GM19467 (cell line): Measurements from ENCODE around the gene GADD45B.
A peak's percentile ranks its signal among the peaks of the same experiment; 100 is the strongest.

Experiments used
- ATAC-seq: cut with Tn5 transposase; IDR thresholded peaks from one replicate; pipeline ENCODE4 v1.9.1; 2021; ENCODE audit warnings: mild to moderate bottlenecking, moderate library complexity; ENCODE audit not compliant: unreplicated experiment

The GADD45B gene

GRCh38 chr19:2475702-2476450 lies at the start of gene GADD45B:
TSS of gene GADD45B (plus strand) at chr19:2476127. CDS start at chr19:2476359, 232 bp downstream.
- peak; percentile 45 for ATAC-seq

- ATAC-seq: peak; percentile 5
Observed at GRCh38 chr19:2426611-2427428, 49.1 kb upstream of the GADD45B start.

- peak; percentile 72 for ATAC-seq
Observed at GRCh38 chr19:2427429-2428320, 48.3 kb upstream of the GADD45B start, which contains the start of gene TIMM13. TSS of gene TIMM13 (minus strand) at chr19:2427586. CDS start at chr19:2427533, 53 bp downstream.

DNA sequence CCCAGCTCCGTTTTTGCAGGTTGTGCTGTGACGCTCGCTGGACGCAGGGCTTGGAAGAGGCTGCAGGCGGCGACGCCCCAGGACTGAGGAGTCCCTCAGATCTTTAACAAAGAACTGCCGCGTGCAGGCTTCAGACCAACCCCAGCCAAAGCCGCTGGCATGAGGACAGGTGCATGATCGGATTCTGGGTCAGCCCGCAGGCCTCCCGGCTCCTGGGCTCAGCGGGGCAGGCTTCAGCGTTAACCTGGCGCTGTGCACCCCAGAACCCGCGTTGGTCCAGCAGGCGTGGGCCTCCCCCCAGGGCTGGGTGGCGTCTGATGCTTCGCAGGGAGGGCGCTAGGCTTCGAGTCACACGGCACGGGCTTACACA lies 47.6 kb upstream of the GADD45B start:
- ATAC-seq: no peak

GRCh38 chr19:2428756-2429711 lies 46.9 kb upstream of the GADD45B start:
- no peak for ATAC-seq

- no peak for ATAC-seq
Observed at GRCh38 chr19:2429917-2430535, 45.9 kb upstream of the GADD45B start.

DNA sequence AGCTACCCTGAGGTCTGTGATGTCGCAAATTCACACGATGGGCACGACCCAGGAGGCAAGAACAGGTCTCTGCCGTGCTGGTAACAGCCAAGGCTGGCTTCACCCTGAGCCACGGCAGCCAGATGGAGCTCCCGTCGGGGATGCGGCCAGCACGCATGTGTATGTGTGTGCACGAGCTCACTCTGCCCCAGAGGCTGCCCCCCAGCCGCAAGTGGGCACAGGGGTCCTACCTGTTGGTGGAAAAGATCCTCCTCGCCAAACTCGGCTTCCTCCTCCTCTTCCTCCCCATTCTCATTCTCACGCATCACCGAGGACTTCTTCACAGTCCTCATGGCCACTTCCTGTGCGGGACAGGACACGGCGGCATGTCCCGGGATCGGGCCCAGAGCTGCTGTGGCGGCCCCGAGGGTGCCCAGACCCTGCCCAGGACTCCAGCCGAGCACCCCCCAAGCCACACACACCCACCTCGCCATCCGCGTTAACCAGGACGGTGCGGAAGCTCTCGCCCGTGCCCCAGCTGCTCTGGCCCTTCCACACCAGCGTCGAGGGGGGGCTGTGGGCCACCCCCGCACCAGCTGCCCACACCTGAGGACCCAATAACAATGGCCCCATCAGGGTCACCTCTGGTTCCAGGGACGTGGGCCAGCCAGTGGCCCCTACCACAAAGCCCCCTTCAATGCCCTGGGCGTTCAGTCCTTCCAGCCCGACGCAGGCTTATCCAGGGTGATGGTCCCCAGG lies 44.4 kb upstream of the GADD45B start:
- no peak for ATAC-seq

GRCh38 chr19:2432131-2432848 lies 43.6 kb upstream of the GADD45B start:
- no peak for ATAC-seq

DNA sequence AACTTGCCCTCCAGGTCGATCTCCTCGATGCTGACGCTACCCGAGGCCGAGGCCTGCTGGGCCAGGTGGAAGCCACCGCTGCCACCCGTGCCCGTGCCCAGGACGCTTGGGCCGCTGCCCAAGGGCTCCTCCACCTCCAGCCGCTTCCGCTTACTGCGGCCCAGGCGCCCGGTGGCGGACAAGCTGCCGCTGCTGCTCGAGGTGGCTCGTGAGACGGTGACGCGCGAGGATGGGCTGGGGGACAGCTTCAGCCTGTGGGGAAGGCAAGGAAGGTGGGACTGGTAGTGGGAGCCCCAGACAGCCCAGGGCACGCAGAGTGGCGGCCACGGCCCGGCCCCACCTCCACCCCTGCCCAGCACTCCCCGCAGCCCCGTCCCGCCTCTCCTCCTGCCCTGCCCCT lies 42.1 kb upstream of the GADD45B start:
- ATAC-seq: no peak

DNA sequence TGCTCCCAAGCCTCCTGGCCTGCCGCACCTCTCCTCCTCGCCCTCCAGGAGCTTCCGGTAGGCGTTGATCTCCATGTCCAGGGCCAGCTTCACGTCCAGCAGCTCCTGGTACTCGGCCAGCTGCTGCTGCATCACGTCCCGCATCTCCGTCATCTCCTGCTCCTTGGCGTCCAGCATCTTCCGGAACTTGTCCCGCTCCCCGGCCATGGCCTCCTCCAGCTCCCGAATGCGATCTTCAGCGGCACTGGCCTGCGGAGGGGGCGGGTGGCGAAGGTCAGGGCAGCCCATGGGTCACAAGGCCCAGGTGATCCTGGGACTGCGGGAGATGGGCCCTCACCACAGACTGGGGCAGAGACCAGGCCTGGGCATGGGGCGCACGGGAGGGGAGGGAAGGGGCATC lies 41.7 kb upstream of the GADD45B start:
- ATAC-seq: no peak

DNA sequence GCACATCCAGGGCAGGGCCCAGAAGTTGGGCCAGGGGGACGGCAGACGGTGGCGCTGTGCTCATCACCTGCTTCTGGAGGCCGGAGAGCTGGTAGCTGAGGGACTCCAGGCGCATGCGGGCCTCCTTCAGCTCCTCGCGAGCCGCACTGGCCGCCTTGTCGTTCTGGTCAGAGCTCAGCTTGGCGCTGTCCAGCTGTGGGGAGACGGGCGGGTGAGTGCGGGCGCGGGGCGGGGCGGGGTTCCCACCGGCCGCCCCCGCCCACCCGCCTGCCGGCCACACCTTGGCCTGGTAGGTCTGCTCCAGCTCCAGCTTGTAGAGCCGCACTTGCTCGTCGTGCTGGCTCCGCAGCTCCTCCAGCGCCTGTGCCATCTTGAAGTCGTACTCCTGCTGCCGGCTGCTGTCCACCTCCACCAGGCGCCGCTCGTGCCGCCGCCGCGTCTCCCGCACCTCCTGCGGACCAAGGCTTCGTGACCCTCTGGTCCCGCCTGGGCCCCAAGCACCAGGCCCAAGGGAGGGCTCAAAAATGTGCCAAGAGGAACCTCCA lies 41.1 kb upstream of the GADD45B start:
- ATAC-seq: no peak

- ATAC-seq: no peak
Observed at GRCh38 chr19:2436384-2436783, 39.5 kb upstream of the GADD45B start.

DNA sequence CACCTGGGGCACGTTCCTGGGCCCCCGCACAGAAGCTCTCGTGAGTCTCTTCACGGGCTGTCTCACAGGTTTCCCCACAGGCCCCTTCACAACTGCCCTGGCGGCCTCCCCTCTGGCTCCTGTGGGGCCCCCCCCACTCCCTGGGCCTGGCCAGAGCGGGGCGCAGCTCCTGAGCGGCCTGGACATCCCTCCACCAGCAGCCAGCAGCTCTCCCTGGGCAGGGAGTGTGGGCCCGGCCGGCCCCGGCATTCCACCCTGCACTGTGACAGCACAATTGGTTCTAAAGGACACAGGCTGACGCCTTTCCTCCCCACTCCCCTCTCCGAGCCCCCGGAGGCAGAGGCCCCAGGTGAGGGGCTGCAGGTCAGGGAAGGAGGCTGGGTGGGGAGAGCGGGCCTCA lies 39.0 kb upstream of the GADD45B start:
- no peak for ATAC-seq

DNA sequence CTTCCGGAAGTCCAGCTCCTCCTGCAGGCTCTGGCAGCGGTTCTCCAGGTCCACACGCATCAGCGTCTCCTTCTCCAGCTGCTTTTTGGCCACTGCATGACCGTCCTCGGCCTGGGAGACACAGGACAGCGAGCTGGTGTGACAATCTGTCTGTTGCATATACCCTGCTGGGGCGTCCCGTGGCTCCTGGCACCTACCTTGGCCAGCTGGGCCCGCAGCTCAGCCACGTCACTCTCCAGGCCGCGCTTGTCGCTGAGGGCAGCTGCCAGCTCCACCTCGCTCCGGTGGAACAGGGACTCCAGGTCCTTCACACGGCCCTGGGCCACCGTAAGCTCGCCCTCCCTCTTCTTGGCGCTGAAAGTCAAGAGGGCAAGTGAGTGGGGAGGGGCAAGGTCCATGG lies 37.7 kb upstream of the GADD45B start:
- ATAC-seq: no peak

- ATAC-seq: no peak
Observed at GRCh38 chr19:2440515-2440914, 35.4 kb upstream of the GADD45B start.

- no peak for ATAC-seq
Observed at GRCh38 chr19:2441096-2441752, 34.7 kb upstream of the GADD45B start.

GRCh38 chr19:2443116-2443784 lies 32.7 kb upstream of the GADD45B start:
- ATAC-seq: no peak
